HG03342 (cell line): ENCODE results near the gene MUCL3.
"Not testable (repeated sequence)": the region's sequence is repeated elsewhere in the genome, so short reads cannot be mapped to it uniquely, and the experiment has no call there.

Source experiments
- ATAC-seq: cut with Tn5 transposase; IDR thresholded peaks from one replicate; pipeline ENCODE4 v1.9.1; 2021; ENCODE audit warnings: mild to moderate bottlenecking, moderate library complexity; ENCODE audit not compliant: unreplicated experiment

Gene MUCL3

GRCh38 chr6:30939473-30939872 is 1.3 kb upstream of the MUCL3 start:
- no peak for ATAC-seq

DNA sequence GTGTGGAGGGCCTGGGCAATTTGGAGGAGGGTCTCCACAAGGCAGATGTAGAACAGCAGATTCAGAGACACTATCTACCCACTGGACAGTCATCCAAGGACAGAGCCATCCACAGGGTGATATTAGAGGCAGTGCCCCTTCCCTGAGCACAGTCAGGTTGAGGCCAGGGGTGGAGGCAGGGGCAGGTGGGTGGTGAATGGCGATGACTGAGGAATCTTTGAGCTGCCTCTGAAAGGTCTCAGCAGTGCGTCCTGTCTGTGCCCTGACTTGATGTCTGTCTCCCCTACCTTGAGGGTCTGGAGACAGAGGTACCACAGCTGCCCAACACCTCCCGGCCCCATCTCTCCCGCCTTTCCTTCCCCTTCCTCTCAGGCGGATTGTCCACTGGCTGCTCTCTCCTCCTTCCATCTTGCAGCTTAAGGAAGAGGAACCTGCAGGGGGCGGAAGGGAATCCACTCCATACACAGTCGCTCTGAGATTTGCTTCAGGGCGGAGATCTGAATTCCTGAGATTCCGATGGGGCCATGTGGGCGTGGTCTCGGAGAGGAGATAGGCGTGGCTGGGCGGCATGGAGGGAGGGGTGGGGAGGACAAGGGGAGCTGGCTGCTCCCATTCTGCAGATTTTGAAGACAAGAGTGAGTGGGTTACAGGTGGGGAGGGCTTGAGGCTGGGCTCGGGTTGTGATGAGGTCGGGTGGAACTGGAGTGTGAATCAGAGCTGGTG is 1.7 kb downstream of the MUCL3 start:
- no peak for ATAC-seq

- ATAC-seq = no peak
Measured at GRCh38 chr6:30944051-30944450, 3.3 kb downstream of the MUCL3 start.

DNA sequence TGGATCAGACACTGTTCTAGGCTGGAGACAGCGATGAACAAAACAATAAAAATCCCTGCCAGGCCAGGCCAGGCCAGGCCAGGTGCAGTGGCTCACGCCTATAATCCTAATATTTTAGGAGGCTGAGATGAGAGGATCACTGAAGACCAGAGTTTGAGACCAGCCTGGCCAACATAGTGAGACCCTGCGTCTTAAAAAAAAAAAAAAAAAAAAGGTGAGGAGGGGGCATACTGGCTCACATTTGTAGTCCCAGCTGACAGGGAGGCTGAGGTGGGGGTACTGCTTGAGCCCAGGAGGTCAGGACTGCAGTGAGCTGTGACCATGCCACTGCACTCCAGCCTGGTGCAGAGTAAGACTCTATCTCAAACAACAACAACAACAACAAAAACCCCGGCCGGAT is 4.5 kb downstream of the MUCL3 start:
- no peak for ATAC-seq

DNA sequence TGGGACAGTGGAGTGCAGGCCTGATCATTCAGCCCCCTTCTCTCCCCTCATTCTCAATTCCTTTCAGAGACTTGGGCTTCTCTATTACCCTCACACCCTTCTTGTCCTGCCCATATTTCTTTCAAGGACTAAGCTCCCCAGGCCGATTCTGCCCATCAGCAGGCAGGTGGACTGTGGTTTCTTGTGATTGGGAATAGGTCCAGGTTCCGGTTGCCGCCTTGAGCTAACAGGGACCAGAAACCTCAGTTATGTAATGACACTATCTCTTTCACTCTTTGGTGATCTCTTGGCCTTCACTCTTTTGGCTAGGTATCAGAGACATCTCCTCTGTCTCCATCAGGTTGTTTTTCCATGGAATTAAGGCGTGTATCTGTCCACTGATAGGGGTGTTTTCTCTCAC is 6.5 kb downstream of the MUCL3 start:
- ATAC-seq = no peak

DNA sequence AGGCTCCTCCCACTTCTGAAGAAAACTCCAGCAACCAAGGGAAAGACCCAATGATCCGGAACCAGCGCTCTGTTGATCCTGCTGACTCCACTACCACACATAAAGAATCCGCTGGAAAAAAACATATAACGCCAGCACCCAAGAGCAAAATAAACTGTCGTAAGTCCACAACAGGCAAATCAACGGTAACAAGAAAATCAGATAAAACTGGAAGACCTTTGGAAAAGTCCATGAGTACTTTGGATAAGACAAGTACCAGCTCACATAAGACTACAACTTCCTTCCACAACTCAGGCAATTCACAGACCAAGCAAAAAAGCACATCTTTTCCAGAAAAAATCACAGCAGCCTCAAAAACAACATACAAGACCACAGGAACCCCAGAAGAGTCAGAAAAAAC is 8.0 kb downstream of the MUCL3 start:
- ATAC-seq = no peak

DNA sequence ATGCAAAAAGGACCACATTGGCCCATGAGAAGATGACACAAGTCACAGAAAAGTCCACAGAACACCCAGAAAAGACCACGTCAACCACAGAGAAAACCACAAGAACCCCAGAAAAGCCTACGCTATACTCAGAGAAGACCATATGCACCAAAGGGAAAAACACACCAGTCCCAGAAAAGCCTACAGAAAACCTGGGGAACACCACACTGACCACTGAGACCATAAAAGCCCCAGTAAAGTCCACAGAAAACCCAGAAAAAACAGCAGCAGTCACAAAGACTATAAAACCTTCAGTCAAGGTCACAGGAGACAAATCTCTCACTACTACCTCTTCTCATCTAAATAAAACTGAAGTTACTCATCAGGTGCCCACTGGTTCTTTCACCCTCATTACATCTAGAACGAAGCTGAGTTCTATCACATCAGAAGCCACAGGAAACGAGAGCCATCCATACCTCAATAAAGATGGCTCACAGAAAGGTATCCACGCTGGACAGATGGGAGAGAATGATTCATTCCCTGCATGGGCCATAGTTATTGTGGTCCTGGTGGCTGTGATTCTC is 11.2 kb downstream of the MUCL3 start:
- no peak for ATAC-seq

DNA sequence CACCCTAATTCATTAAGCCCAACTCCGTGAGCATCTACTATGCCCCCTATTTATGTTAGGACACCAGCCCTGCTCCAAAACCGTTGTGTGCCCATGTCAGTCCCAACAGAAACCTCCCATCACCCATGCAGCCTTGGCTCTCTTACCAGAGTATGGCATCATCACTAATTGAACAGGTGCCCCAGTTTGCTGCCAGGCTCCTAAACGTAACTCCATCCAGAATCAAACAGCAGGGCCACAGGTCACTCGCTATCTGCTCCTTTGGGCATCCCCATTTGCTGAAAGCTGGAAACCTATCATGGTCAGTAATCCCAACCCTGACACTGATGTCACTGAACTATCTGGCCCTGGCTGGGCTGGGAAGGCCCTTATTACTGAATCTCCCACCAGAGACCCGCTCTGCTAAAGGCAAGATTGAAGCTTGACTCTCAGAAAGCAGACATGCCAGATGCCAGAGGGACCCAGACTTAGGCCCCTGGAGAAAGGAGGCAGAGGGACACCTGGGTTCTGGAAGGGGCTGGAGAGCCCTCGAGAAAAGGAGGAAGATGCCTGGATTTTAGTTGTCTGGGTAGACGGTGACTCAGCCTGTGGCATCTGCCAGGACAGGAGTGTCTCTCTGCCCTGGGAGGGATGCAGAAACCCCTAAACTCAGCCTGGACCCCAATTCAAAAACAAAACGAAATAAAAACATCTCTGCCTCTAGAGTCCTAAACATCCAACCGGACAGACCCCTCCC is 14.0 kb downstream of the MUCL3 start:
- ATAC-seq = no peak

DNA sequence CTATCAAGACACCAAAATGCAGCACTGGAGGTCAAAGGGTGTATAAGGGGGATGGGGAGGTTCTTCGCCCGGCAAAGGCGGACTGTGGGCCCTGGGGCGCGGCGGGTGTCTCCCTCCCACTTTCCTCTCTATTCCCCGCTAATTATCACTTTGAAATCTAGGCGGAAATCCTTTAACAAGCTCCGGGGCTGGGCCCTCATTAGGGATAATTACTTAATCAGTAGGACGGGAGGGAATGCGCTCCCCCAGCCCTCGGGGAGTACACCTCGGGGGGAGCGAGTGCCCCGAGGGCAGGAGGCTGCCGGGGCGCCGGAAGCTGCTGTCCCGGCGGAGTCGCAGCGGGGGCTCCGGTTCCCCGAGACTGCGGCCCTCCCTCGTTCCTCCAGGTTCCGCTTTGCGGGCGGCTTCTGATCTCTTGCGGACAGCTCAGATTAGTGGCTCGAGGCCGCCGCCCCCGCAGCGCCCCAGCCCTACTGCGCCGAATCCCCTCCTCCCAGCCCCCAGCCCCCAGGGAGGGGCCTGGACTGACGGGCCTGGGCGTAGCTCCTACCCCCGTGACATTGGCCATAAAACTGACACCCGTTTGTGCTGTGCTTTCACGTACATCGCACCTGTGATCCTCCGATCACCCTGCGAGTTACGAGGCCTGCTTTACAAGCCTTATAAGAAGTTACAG is 14.7 kb downstream of the MUCL3 start:
- ATAC-seq = peak; percentile 68

DNA sequence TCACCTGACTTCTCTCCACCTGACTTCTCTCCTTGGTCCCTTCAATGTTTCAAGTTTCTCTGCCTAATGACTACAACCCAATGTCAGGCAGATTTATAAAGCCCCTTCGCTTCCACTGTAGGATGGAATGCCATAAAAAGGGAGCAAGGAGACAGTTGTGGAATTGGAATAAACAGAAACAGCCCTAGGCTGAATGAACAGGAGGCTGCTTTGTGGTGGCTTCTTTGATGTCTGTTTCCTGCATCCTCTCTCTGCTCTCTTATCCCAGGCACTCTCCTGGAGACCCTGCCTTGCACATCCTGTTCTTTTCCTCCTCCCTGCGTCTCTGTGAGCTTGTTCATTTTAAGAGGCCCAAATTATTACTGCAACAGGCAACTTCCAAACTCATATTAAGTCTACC is 16.9 kb downstream of the MUCL3 start:
- no peak for ATAC-seq

DNA sequence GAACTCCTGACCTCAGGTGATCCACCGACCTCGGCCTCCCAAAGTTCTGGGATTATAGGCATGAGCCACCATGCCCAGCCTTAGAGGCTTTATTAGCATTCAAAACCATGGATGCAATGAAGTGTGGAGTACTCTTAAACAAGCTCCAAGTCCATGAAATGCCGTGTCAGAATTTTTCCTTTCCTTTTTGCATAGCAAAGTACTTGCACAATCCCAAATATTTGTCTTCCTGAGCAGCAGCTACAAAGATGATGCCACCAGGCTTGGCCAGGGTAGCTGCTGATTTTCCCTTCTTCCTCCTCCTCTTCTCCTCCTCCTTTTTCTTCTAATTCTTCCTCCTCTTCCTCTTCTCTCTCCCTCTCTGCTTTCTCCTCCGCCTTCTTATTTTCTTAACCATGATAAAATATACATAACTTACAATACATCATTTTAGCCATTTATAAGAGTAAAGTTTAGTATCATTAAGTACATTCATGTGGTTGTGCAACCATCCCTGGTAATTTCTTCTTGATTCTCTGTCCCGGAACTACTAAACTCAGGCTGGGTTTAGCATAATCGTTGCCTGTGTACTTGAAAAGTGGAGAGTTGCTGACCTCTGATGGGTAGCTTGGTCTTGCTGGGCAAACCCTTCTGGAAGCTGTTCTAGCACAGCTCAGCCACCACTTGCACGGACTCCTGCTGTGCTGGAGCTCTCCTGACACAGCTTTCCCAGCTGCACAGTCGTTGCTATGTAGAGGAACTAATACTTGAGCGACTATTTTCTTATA is 20.3 kb downstream of the MUCL3 start:
- ATAC-seq = no peak

DNA sequence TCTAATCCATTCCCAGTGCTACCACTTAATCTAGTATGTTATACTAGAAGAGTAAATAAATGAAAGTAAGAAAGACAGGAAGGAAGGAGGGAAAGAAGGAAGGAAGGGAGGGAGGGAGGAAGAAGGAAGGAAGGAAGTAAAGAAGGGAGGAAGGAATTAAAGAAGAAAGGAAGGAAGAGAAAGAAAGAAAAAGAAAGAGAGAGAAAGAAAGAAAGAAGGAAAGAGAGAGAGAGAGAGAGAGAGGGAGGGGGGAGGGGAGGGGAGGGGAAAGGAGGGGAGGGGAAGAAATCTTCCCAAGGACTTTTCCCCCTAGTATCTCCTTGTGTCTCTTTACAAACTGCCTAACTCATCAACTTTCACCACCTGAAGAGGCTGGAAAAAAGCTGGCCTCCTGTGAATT is 21.9 kb downstream of the MUCL3 start:
- ATAC-seq = no peak

- ATAC-seq = no peak
Measured at GRCh38 chr6:30963641-30964040, 22.9 kb downstream of the MUCL3 start.

DNA sequence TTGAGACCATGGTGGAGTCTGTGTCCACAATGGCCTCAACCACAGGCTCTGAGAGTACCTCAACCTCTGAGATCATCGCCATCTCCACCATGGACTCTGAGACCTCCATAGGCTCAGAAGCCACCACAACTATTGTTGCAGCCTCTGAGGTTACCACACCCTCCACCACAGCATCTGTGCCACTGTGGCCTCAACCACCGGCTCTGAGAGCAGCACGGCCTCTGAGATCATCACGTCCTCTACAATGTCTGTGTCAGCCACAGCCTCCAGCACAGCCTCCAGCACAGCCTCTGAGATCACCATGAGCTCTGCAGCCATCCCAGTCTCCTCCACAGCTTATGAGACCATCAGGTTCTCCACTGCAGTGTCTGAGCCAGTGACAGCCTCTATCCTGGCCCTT is 23.3 kb downstream of the MUCL3 start:
- ATAC-seq = no peak

GRCh38 chr6:30965140-30965601 is 24.4 kb downstream of the MUCL3 start:
- ATAC-seq = no peak

DNA sequence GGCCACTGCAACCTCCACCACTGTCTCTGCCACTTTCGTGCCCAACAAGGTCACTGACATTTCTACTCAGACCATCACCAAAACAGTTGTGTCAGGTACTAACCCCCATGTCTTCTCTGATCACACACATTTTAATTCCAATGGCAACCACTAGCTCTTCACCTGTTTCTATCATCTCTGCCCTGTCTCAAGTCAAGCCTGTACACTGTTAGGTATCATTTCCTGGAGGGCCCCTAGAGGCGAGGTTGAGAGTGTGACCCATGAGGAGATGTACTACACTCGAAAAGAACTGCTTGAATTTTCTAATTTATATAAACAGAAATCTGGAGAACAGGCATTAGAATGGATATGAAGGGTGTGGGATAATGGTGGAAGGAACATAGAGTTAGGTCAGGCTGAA is 25.4 kb downstream of the MUCL3 start:
- ATAC-seq = no peak

- not testable (repeated sequence) for ATAC-seq
Measured at GRCh38 chr6:30969171-30969570, 28.4 kb downstream of the MUCL3 start.

DNA sequence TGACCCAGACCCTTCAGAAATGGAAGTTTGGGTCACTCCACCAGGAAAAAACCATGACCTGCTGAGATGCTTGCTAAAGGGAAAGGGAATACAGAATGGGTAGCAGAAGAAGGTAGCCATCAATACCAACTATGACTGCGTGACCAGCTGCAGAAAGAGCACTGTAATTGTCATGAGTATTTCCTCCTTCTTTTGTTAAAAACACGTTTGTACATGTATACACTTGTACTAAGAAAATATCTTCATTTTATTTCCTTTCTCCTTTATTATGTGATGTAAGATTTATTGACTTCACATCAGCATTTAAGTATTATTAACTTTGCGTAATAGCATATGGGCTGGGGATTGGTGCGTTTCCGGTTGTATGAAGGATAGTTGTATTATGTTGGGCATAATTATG is 30.2 kb downstream of the MUCL3 start:
- no peak for ATAC-seq

DNA sequence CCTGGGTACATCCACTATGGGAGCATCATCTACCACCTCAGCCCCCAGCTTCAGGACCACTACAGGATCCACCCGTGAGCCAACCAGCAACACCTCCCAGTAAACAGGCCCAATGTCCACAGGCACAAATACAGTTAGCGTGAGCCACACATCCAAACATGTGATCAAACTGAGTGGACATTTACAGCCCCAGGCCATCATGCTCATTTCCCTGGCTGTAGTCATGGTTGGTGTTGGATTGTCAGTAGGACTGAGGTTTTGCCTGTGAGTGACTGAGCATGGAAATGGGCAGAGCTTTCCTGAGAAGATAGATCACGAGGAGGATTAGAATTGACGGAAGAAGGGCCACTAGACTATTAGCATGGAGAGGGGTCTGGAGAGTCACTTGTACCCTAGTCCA is 32.0 kb downstream of the MUCL3 start:
- ATAC-seq = no peak

DNA sequence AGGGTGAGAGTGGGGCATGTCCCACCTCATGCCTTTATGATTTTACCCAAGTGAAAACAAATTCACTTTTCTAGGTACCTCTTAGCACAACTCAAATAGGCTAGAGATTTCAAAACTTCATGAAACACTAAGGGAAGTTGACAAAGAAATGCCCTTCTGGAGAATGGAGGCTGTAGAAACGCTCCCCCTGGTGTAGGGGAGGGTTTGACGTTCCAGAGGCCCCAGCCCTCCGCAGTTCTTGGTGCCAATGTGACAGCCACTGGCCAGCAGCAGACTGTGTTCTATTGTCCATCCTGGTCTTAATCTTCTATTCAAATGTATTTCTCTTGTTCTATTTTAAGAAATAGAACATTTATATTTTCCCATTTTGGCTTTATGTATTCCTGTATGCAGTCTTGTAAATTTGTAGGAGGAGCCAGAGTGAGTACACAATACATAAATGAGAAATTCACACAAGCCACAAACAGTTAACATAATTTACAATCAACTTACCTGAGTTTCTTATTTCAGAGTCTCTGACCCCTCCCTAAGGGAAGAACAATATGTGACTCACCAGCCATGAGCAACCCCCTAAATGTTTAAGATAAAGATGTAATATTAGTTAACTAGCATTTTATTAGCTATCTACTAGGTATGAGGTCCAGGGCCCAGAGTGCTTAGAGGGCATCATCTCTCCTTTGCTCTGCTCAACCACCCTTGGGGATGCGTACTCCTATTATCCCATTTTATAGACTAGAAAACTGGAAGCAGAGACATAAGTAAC is 33.9 kb downstream of the MUCL3 start:
- no peak for ATAC-seq
